Activated T-cell treated with anti-CD3 and anti-CD28 coated beads for 48 hours (primary cell): ENCODE measurements around the gene PLCB4.

Experiments
- DNase-seq: peaks from one replicate; pipeline ENCODE4 v3.0.0-alpha.2; 2020; ENCODE audit warnings: low read depth

Gene PLCB4

DNA sequence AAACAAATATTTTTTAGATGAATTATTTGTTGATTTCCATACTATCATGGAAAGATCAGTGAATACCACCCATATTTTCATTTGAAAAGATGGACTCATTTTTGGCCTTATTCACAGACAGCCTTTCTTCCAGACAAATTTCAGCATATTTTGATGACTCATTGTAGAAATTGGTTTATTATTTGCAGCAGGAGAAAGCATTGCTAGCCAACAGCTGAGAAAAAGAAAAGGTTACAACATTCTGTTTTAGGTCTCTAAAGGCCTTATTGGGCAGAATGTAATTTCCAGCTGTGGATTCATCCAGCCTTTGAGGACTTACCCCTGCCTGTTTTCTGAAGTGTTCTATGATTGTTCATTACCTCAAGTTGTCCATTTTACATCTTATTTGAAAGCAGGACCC lies 201.9 kb downstream of the PLCB4 start:
- no peak for DNase-seq

DNA sequence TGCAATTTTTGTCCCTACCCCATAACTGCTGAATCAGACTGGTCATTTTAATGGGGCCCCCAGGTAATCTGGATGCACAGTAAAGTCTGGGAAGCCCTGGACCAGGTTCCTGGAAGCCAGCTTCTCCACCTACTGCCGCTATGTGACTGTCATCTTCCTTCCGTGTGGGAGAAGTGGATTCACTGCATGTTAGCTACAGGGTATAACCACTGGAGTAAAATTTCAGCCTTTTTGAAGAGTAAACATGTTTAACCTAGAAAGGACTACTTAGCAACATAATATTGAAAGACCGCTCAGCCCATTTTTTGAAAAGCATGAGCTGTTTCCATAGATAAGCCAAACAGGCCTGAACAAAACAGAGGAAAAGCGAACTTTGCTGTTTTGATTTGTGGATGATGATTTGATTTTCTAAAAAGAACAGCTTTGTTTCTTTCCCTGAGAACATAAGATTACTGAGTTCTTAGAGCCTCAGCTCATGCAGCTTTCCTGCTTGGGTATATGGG lies 208.1 kb downstream of the PLCB4 start:
- no peak for DNase-seq

DNA sequence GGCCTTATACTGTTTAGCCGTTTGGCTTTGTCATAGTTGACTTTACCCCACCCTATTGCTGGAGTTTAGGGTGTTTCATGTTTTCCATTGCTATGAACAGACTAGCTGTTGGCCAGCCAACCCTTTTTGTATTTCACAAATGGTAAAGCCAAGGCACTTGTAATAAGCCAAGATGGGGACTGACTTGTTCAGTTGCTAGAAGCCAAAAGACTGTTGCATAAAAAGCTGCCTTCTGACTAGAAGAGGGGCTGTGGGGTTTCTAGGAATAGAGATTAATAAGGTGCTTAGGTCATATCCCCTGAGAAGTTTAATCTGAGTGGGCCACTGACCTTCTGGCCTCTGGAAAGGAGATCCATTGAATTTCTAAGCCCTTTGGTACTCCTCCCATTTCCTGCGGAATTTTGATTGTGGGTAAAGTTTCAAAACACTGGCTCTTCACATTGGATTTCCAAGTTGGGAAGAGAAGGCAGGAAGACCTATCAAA lies 211.1 kb downstream of the PLCB4 start:
- no peak for DNase-seq

DNA sequence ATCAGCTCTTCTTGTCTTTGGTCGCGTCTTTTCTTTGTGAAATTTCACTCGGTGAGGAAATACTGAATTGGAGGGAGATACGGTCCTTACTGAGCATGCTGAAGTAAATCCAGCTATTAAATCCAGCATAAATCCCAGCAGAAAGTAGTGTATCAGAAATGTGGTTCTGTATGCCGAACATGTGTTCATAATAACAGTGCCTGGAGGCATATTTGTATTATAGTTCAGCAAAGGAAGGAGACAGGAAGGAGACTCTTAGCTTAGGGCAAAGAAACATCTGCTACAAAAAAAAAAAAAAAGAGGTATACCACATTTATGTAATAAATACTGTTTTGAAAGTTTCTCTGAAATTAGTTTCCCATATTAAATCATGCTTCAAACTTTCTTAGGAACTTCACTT lies 211.8 kb downstream of the PLCB4 start:
- DNase-seq: no peak

DNA sequence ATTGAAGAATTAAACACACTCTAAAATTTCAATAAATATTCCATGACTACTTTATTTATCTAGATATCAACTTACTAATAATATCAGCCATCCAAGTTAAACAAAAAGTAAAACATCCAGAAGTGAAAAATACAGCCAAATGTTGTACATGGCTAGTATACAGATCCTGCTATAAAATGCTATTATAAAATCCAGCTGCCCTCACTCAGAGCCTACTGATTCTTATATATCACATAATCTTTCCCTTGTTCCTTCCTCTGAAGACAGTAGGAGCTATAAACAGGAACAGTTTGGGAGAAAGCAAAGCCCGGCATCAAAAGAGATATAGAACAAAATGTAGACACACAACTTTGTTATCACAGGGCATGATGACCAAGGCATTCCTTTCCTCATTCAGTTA lies 212.9 kb downstream of the PLCB4 start:
- no peak for DNase-seq

DNA sequence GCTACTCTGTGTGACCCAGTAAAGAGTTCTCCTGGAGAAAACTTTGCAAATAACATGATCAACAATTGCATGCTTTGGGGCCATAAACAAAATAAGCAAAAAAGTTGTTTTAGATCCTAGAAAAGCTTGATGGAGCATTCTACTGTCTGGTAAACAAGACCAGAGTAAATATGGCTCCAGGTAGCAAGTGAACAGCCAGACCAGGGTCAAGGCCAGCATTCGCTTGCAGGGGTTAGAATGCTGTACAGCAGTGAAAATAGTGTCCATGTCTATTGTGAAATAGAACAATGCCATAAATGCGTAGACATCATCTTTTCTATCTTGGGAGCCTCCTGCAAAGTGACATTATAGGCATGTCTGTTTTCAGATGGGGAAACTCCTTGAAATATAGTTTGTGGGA lies 216.7 kb downstream of the PLCB4 start:
- DNase-seq: no peak

DNA sequence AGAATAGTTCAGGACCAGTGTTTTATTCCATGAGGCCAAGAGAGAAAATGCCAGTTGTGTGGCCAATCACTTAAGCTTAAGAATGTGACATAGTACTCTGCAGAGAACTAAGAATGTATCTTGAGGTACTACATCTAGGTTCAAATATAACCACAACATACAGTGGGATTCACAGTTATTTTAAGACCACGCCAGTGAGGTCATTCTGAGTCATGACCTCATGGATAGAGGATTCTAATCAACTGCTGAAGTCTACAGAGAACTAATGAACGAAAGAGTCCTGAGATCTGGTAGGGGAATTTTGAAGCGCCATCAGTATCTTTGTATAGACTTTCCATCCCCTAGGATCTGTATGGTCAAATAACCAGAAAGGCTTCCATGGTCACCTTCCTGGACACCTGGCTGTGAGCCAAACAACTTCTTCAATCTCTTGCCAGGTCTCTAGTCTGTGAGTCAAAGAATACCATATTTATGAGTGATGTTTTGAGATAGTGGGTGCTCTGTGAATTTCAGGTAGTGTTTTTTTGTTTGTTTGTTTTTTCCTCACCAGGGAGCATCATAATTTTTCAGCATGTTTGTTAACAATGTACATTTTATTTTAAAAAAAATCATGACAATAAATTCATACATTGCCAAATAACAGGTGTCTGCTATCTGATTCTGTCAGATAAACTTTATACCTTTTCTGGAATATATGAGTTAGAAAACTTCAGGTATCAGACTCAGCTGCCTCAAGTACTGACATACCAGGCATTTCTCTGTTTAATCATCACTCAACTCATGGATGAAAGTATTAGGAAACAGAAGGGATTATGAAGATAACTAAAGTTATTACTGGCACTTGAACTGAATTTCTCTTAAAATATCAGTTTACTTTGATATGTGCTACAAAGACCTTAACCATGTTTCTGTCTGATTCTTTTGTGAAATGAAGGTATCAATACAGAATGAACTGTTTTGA lies 217.9 kb downstream of the PLCB4 start:
- no peak for DNase-seq

DNA sequence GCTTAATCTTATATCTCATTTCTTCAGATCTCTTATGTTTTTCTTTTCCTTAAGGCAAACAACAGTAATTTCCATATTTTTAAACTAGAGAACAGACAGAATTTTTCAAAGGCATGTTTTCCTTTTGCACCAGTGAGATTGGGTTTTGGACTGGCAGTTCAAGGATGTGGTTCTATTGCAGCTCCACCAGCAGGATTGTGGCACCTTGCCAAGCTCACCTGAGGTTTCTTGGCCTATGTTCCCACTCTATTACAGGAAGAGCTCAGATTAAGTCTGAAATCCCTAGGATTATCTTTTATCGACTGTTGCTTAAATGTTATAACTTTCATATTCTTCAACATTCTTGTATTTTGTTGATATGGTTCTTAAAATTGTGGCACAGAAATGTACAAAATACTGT lies 218.9 kb downstream of the PLCB4 start:
- no peak for DNase-seq

DNA sequence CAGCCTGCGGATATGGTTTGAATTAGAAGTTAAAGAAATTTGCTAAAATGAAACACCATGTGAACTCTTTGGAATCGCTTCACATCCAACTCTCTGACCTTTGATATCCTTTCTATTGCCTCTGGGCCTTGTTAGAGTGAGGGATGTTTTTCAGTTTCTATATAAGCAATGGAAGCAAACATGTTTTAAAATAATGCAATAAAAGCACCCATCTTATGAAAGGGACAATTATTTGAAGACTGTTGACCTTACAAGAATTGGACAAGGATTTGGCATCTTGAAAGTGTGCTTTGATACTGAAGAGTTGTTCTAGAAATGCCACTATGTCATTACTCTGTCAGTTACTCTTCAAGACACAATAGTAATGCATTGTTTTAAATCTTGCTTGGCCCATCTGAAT lies 221.4 kb downstream of the PLCB4 start:
- DNase-seq: no peak

DNA sequence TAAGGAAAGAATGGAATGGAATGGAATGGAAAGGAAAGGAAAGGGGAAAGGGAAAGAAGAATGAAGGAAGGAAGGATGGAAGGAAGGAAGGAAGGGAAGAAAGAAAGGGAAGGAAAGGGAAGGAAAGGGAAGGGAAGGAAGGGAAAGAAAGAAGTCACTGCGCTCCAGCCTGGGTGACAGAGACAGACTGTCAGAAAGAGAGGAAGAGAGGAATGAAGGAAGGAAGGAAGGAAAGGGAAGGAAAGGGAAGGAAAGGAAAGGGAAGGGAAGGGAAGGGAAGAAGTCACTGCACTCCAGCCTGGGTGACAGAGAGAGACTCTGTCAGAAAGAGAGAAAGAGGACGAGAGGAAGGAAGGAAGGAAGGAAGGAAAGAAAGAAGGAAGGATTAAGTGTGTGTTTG lies 224.3 kb downstream of the PLCB4 start:
- DNase-seq: no peak

DNA sequence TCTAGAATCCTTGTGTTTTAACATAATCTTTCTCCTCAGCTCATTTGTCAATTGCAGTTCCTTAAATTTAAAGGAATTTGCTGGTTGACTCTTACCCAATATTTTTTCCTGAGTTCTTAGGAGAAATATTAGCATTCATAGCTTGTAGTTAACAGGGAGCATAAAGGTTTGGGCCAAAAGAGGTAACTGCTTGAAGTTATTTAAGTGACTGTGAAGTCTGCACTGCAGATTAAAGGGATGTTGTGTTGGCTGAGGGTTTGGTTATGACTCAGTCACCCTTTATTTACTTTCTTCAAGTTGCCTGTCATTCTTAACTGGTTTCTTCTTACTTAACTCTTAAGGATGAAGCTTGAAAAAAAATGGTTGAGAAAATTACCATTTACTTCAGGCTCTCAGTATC lies 225.2 kb downstream of the PLCB4 start:
- DNase-seq: no peak

DNA sequence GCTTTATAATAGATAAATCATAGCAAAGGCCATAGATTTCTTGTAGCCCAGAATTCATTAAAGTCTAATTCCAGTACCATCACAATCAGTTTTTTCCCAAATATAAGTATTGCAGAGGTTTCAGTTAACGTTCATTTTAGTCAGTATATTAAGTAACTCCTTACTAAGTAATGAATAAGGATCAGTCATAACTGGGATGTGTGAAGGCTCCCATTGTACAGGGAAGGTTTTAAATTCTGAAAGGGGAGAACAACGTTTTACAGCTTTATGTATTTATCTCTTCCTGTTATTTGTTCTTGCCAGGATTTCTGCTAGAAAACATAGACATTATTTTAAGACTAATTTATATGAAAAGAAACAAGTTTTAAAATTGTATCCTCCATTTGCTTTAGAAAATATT lies 230.0 kb downstream of the PLCB4 start:
- no peak for DNase-seq

DNA sequence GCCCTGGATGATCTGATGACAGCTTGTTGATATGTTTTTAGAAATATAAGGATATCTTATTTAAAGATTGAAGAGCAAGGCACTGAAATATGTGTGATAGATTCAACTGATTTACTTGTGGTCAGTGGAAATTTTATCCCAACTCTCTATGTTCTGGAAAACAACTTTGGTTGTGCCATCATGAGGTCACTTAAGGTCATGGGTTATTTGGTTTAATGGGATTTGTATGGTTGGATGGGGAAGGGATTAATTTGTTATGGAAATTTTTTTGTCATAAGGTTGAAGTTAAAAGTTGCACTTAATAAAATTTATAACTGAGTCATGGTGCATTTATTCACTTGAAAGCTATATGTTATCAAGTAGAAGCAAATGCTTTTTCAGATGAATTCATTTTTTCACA lies 231.2 kb downstream of the PLCB4 start:
- no peak for DNase-seq

DNA sequence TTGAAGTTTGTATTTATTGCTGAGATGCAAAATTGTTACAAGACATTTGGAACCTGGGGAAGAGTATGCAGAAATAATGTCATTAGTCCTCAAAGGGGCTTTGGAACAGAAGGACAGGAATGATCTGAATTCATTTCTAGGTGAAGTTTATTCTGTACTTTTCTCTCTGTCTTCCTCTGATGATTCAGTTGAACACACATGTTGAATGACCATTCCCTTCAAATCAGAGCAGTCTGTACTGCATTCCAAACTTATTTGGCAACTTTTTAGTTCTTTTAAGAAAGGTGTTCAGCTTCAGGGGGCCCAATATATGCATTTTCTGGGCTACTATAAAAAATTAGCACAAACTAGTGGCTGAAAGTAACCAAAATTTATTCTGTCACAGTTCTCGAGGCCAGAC lies 231.6 kb downstream of the PLCB4 start:
- no peak for DNase-seq

DNA sequence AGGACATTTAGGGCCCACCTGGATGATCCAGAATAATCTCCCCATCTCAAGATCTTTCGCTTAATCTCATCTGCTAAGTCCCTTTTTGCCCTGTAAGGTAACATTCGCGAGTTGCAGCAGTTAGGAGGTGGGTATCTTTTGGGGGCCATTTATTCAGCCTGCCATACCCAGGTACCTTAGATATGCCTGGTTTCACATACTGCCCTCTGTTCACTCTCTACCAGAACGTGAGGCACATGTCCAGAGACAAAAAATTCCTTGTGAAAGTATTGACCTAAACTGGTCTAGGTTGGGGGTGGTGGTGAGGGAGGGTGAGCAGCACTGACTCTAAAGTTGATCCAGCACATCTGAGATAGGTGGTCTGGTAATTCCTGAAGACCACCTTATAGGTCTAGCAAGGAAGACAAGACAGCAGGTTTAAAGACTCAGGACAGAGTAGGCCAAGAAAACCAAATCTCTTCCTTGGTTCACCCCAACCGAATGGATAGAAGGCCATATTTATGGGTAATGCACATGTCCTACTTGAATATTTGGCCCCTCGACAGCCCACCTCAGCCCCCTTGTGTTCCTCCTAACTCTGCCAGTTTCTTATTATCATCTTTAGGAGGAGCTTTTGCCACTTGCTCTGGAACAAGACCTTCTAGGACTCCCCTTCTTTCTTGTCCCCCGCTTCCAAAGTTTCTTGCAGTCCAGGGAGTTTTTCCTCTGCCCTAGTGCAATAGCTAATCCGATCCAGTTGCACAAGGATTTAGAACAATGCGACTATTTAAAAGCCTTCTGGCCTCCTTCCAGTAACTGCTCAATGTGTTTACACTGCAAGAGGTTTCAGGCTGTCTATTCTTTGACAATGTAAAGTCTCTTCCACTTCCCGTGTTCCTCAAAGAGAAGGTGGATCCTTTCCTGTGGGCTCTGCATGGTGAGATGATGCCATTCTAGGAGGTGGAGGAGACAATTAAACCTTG lies 232.5 kb downstream of the PLCB4 start:
- DNase-seq: no peak

DNA sequence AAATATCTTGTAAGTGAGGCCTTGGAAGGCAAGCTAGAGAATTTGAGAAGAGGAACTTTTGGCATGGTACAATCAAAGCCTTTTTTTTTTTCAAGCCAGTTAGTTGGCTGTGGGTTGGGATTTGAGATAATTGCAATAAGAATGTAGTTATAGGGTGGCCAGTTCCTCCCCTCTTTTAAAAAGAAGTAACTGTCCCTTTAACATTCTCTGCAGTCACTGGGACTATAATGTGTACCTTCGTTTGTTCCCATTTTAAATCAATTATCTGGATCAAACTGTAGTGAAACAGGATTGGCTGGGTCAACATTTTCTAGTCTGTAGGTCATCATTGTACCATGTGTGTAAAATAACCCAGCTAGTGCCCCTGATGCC lies 233.2 kb downstream of the PLCB4 start:
- no peak for DNase-seq

DNA sequence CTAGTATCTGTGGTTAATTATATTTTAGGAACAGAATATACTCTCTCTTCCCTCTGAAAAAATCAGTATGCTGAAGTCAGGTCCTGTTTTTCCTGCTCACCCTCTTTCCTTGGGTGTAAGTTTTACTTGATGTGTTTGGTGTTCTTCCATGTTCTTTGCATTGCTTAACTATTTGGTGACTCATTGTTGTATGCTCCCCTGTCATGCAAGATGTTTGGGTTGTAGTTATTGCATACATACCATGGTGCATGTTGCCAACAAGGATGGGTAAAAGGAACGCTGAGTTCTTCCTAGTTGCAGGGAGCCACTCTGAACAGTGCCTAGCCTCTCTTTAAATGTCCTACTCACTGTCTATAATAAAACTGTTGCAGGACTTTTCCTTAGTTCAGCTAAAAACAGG lies 237.6 kb downstream of the PLCB4 start:
- DNase-seq: no peak

DNA sequence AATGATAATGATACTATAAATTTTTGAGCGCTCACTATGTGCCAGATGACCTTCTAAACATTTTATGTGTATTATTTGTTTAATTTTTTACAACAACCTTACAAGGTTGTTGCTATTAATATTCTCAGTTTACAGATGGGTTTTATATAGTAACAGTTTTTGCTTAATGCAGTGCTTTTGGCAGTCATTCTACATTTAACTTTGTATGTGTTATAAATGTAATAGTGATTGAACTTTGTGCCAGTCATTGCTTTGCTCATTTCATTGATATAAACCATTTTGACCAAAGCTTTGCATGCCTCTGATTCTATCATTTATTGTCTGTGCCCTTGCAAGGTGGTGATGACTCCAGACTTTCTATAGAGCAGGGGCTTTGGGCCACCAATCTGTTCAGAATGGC lies 239.2 kb downstream of the PLCB4 start:
- no peak for DNase-seq

DNA sequence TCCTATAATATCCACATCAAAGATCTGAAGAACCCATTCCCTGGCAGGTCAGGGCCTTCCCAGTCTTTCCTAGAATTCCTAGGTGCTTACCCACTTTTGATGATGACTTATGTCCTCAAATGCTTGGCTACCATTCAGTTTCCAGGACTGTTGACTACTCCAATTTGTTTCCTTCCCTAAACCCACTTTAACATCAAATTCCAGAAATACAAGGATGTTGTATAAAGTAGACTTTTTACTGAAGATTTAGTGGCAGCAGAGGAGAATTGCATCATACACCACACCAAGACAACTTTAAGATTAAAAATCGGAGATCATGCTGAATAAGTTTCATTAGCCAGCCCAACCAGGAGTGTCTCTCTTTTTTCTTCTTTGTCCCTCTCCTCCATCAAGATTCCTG lies 242.2 kb downstream of the PLCB4 start:
- no peak for DNase-seq

DNA sequence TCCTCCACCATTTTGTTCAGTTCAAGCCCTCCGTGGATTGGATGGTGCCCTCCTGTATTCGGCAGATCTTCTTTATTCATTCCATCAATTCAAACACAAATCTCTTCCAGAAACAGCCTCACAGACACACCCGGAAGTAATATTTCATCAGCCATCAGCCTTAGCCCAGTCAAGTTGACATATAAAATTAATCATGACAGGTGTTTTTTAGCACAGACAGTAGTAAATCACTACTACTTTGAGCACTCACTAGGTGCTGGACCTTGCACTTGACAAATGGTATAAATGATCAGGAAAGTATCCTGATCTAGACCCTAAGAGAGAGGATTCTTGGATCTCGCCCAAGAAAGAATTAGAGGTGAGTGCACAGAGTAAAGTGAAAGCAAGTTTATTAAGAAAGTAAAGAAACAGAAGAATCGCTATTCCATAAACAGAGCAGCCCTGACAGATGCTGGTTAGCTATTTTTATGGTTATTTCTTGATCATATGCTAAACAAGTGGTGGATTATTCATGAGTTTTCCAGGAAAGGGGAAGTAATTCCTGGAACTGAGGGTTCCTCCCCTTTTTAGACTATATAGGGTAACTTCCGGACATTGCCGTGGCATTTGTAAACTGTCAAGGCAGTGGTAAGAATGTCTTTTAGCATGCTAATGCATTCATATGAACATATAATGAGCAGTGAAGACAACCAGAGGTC lies 250.9 kb downstream of the PLCB4 start:
- no peak for DNase-seq

DNA sequence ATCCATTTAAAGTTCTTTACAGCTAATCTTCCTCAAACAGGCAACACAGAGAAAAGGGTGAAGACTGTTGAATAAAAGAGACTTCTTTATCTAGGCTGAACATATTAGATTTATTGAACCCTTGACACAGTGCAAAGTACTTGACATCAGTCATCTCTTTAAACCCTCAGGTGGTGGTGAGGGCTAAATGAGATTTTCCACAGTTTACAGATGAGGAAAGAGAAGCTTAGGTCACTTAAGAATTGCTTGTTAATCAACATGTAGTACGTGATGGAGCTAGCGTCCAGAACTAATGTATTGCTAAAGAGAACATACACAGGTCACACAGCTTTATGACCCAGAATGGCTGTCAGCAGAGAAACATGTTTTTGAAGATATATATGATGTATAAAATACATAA lies 252.1 kb downstream of the PLCB4 start:
- DNase-seq: no peak

DNA sequence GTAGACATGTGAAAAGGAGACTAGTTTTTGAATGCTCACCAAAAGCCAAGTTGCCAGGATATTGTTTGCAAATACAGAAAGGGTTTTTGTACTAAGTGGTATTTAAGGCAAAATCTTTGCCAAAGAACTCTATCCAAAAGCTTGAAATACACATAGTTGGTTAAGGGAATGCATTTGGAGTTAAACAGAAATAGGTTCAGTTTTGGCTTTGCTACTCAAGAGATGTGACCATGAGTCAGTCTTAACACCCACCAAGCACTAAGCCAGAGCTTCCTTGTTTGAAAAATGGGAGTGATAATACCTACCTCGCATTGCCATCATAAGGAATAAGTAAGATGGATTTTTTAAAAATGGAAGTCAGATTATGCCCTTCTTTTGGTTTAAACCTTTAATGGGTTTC lies 253.8 kb downstream of the PLCB4 start:
- DNase-seq: no peak
